HepG2 (cell line): Measurements from ENCODE around the gene ABCA4. TPM values are rescaled to one million over a fixed set of nuclear protein-coding genes. Genes with fewer than 3 reads are reported as not detected.
A peak's percentile ranks its signal among the peaks of the same experiment; 100 is the strongest.

Experiments used
- AKAP8 ChIP-seq: sonication (generic); formaldehyde crosslinking; IDR thresholded peaks from 2 replicates; pipeline ENCODE4 v1.5.1; 2020; ENCODE audit warnings: mild to moderate bottlenecking, missing genetic modification reagents
- DPF2 ChIP-seq: sonication (generic); formaldehyde crosslinking; IDR thresholded peaks from 2 replicates; pipeline ENCODE4 v1.4.0; 2020; ENCODE audit warnings: mild to moderate bottlenecking, low read depth, missing genetic modification reagents, borderline replicate concordance
- FOXK1 ChIP-seq: sonication (generic); formaldehyde crosslinking; IDR thresholded peaks from 2 replicates; pipeline ENCODE4 v1.4.0; 2020; ENCODE audit warnings: low read depth, missing genetic modification reagents, borderline replicate concordance
- FOXM1 ChIP-seq: sonication (generic); formaldehyde crosslinking; IDR thresholded peaks from 2 replicates; pipeline ENCODE4 v1.5.0; 2020; ENCODE audit warnings: missing genetic modification reagents
- GFI1 ChIP-seq: sonication (generic); formaldehyde crosslinking; IDR thresholded peaks from 2 replicates; pipeline ENCODE4 v1.5.0; 2020; ENCODE audit warnings: missing genetic modification reagents, mild to moderate bottlenecking, borderline replicate concordance
- HNF4A ChIP-seq: sonication (generic); formaldehyde crosslinking; IDR thresholded peaks from 2 replicates; pipeline ENCODE4 v1.4.0; 2020; ENCODE audit warnings: missing genetic modification reagents
- MED1 ChIP-seq: sonication (generic); formaldehyde crosslinking; IDR thresholded peaks from 2 replicates; pipeline ENCODE4 v1.4.0; 2020; ENCODE audit warnings: missing genetic modification reagents
- PHF20 ChIP-seq: sonication (generic); formaldehyde crosslinking; IDR thresholded peaks from 2 replicates; pipeline ENCODE4 v1.5.0; 2020; ENCODE audit warnings: mild to moderate bottlenecking, missing genetic modification reagents
- RAD21 ChIP-seq: fragments of 450-650 bp; formaldehyde crosslinking; IDR thresholded peaks from 2 replicates; pipeline ENCODE4 v1.5.0; 2020; ENCODE audit warnings: mild to moderate bottlenecking
- REPIN1 ChIP-seq: sonication (generic); formaldehyde crosslinking; IDR thresholded peaks from 2 replicates; pipeline ENCODE4 v1.8.0; 2022; ENCODE audit warnings: missing genetic modification reagents, low read depth, mild to moderate bottlenecking, borderline replicate concordance
- RNF2 ChIP-seq: fragments of 450-650 bp; conservative IDR thresholded peaks from 2 replicates; pipeline ENCODE4 v1.6.1; 2016; ENCODE audit warnings: low read depth
- THRA ChIP-seq: sonication (generic); formaldehyde crosslinking; IDR thresholded peaks from 2 replicates; pipeline ENCODE4 v1.4.0; 2020; ENCODE audit warnings: missing genetic modification reagents, borderline replicate concordance
- ZBTB7B ChIP-seq: sonication (generic); formaldehyde crosslinking; IDR thresholded peaks from 2 replicates; pipeline ENCODE4 v1.4.0; 2020; ENCODE audit warnings: missing genetic modification reagents
- ZFP37 ChIP-seq: sonication (generic); formaldehyde crosslinking; IDR thresholded peaks from 2 replicates; pipeline ENCODE4 v1.4.0; 2020; ENCODE audit warnings: missing genetic modification reagents, borderline replicate concordance
- ZFY ChIP-seq: sonication (generic); formaldehyde crosslinking; IDR thresholded peaks from 2 replicates; pipeline ENCODE4 v1.4.0; 2020; ENCODE audit warnings: missing genetic modification reagents
- ZSCAN20 ChIP-seq: sonication (generic); formaldehyde crosslinking; IDR thresholded peaks from 2 replicates; pipeline ENCODE4 v1.4.0; 2020; ENCODE audit warnings: missing genetic modification reagents, mild to moderate bottlenecking, borderline replicate concordance
- polyA plus RNA-seq, 8 experiments: library from polyadenylated mRNA; depleted of rRNA in 3 of 8; stranded (reverse) in 7 of 8; unstranded in 1 of 8; fragments of >200 nt; fragmentation: Illumina TruSeq in 4 of 8; extraction: Trizol in 4 of 8; gene quantifications; 2 replicates each; pipeline versions ENCODE4 v1.2.1 to v1.2.3, GENCODE V29; 2011 to 2016; ENCODE audit warnings: low read depth in 4 of 8, missing spikeins in 1 of 8, mixed read lengths in 1 of 8; ENCODE audit not compliant: insufficient read depth in 1 of 8
- total RNA-seq, 5 experiments: library from RNA; depleted of rRNA; stranded (reverse); fragments of >200 nt; fragmentation: Illumina TruSeq; extraction: Trizol; gene quantifications; 2 replicates each; pipeline ENCODE4 v1.2.3, GENCODE V29; 2016; ENCODE audit warnings: low read depth in 1 of 5
- TF ChIP-seq, protein P1 (sequence below): fragments of 450-650 bp; IDR thresholded peaks from 2 replicates; pipeline ENCODE4 v1.6.1; 2017; ENCODE audit warnings: mild to moderate bottlenecking
- TF ChIP-seq, protein P2 (sequence below): sonication (generic); formaldehyde crosslinking; IDR thresholded peaks from 2 replicates; pipeline ENCODE4 v1.4.0; 2020; ENCODE audit warnings: missing genetic modification reagents
- TF ChIP-seq, protein P3 (sequence below): sonication (generic); formaldehyde crosslinking; IDR thresholded peaks from 2 replicates; pipeline ENCODE4 v1.8.1; 2023; ENCODE audit warnings: mild to moderate bottlenecking, inconsistent platforms, moderate library complexity, missing genetic modification reagents, borderline replicate concordance
- TF ChIP-seq, protein P4 (sequence below): sonication (generic); formaldehyde crosslinking; IDR thresholded peaks from 2 replicates; pipeline ENCODE4 v1.5.0; 2020; ENCODE audit warnings: missing genetic modification reagents, mild to moderate bottlenecking, borderline replicate concordance

Gene ABCA4
- total and polyA plus RNA-seq, 2 of the 13 experiments (the other 11 are each of a cell fraction or from before 2014, with no cell fraction given): 0.24 to 0.67 TPM

GRCh38 chr1:94068999-94069918 lies 51.7 kb downstream of the ABCA4 start (continued):
- TF ChIP-seq, protein P1, sequence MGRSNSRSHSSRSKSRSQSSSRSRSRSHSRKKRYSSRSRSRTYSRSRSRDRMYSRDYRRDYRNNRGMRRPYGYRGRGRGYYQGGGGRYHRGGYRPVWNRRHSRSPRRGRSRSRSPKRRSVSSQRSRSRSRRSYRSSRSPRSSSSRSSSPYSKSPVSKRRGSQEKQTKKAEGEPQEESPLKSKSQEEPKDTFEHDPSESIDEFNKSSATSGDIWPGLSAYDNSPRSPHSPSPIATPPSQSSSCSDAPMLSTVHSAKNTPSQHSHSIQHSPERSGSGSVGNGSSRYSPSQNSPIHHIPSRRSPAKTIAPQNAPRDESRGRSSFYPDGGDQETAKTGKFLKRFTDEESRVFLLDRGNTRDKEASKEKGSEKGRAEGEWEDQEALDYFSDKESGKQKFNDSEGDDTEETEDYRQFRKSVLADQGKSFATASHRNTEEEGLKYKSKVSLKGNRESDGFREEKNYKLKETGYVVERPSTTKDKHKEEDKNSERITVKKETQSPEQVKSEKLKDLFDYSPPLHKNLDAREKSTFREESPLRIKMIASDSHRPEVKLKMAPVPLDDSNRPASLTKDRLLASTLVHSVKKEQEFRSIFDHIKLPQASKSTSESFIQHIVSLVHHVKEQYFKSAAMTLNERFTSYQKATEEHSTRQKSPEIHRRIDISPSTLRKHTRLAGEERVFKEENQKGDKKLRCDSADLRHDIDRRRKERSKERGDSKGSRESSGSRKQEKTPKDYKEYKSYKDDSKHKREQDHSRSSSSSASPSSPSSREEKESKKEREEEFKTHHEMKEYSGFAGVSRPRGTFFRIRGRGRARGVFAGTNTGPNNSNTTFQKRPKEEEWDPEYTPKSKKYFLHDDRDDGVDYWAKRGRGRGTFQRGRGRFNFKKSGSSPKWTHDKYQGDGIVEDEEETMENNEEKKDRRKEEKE: no peak
- TF ChIP-seq, protein P2, sequence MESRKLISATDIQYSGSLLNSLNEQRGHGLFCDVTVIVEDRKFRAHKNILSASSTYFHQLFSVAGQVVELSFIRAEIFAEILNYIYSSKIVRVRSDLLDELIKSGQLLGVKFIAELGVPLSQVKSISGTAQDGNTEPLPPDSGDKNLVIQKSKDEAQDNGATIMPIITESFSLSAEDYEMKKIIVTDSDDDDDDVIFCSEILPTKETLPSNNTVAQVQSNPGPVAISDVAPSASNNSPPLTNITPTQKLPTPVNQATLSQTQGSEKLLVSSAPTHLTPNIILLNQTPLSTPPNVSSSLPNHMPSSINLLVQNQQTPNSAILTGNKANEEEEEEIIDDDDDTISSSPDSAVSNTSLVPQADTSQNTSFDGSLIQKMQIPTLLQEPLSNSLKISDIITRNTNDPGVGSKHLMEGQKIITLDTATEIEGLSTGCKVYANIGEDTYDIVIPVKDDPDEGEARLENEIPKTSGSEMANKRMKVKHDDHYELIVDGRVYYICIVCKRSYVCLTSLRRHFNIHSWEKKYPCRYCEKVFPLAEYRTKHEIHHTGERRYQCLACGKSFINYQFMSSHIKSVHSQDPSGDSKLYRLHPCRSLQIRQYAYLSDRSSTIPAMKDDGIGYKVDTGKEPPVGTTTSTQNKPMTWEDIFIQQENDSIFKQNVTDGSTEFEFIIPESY (CRISPR knock-in tag): no peak
- TF ChIP-seq GFI1 (peak; percentile 33; the same call in 1 of the 2 replicates), FOXK1 (CRISPR knock-in tag) (no peak), HNF4A (CRISPR knock-in tag) (peak; percentile 50; the same call in 1 of the 2 replicates), FOXM1 (no peak), ZSCAN20 (CRISPR knock-in tag) (no peak), ZFY (CRISPR knock-in tag) (no peak), RNF2 (no peak), PHF20 (no peak), DPF2 (CRISPR knock-in tag) (peak; percentile 62; the same call in 1 of the 2 replicates), AKAP8 (CRISPR knock-in tag) (no peak), ZBTB7B (0 out of 2 replicates have a peak, but pooled peaks have one; percentile 27), THRA (CRISPR knock-in tag) (no peak; the same call in 1 of the 2 replicates), MED1 (CRISPR knock-in tag) (peak; percentile 76), ZFP37 (CRISPR knock-in tag) (no peak), RAD21 (CRISPR knock-in tag) (no peak), REPIN1 (CRISPR knock-in tag) (no peak)
- TF ChIP-seq, protein P3, sequence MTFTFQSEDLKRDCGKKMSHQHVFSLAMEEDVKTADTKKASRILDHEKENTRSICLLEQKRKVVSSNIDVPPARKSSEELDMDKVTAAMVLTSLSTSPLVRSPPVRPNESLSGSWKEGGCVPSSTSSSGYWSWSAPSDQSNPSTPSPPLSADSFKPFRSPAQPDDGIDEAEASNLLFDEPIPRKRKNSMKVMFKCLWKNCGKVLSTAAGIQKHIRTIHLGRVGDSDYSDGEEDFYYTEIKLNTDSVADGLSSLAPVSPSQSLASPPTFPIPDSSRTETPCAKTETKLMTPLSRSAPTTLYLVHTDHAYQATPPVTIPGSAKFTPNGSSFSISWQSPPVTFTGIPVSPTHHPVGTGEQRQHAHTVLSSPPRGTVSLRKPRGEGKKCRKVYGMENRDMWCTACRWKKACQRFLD (CRISPR knock-in tag): no peak
- TF ChIP-seq, protein P4, sequence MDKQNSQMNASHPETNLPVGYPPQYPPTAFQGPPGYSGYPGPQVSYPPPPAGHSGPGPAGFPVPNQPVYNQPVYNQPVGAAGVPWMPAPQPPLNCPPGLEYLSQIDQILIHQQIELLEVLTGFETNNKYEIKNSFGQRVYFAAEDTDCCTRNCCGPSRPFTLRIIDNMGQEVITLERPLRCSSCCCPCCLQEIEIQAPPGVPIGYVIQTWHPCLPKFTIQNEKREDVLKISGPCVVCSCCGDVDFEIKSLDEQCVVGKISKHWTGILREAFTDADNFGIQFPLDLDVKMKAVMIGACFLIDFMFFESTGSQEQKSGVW: no peak
